T-helper 17 cell (primary cell): ENCODE data around the gene ZCCHC10. TPM values are rescaled to one million over a fixed set of nuclear protein-coding genes. Genes with fewer than 3 reads are reported as not detected.

Experiments
- ATAC-seq: fragments of 150-1000 bp; cut with Tn5 transposase; 2 replicates; pipeline ENCODE4 v1.10.0; 2021; ENCODE audit warnings: mild to moderate bottlenecking, moderate library complexity
- DNase-seq, 3 donors: peaks; one replicate each; pipeline versions ENCODE4 v3.0.0 to v3.0.0-alpha.2; 2020 to 2021
- H3K9me3 ChIP-seq: one replicate; pipeline ENCODE4 v1.7.0; 2013; ENCODE audit warnings: low read length, mild to moderate bottlenecking; ENCODE audit not compliant: control insufficient read depth, poor library complexity, severe bottlenecking
- H3K27ac Mint-ChIP-seq: one replicate; pipeline ENCODE4 v1.8.0; 2022; ENCODE audit warnings: mild to moderate bottlenecking, moderate library complexity, mixed read lengths
- H3K27me3 Mint-ChIP-seq: one replicate; pipeline ENCODE4 v1.8.0; 2022; ENCODE audit warnings: mixed read lengths
- H3K36me3 Mint-ChIP-seq: one replicate; pipeline ENCODE4 v1.8.0; 2022; ENCODE audit warnings: low read depth, mixed read lengths
- H3K4me1 Mint-ChIP-seq: one replicate; pipeline ENCODE4 v1.8.0; 2022; ENCODE audit warnings: mild to moderate bottlenecking, mixed read lengths
- H3K4me3 Mint-ChIP-seq: one replicate; pipeline ENCODE4 v1.8.0; 2022; ENCODE audit warnings: mild to moderate bottlenecking, moderate library complexity, mixed read lengths
- total RNA-seq, 4 donors: library from RNA in 2 of 4; stranded (reverse) in 2 of 4; gene quantifications; one replicate each; pipeline ENCODE4 v1.2.3 and lab custom pipeline; 2022 to 2026

ZCCHC10 gene
- total RNA-seq (10 to 100 TPM; 12.9 to 18.1 TPM), total RNA-seq (lab: John Stamatoyannopoulos, UW) (12.1 to 30.4 reads per million in 2 donors)

DNA sequence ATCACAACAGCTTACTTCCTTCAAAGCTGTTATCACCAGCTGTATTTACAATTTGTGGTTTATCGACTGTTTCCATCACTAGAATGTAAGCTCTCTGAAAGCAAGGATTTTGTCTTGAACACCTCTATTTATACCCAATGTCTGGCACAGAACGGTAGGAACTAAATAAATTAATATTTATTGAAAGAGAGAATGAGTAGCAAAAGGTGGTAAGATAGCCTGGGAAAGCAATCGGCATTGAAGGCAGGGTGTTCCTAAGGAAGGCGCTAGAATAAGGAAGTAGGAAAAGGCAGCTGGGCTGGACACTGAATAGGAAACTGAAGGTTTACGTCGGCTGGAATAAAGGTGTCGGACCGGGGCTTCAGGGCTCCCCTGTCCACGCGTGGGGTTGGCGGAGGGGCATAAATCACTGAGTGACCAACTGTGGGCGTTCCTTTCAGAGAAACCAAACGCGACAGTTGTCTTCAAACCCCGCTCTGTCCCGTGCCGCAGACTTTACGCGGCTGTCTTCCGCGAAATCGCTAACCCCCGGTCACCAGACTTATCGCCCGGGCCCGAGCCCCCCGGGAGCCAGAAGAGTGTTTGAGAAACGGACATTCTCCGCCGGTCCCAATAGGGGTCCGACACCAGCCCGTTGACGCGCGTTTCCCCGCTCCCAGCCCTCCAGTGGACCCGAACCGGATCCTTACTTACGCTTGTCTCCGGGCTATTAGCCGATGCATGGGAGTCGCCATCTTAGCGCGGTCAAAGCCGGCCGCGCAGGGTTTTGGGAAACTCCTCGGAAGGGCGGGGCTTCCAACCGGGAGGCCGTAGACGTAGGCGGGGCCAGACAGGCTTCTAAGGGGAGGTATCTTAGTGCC is at the start of gene ZCCHC10:
ZCCHC10 (minus strand) TSS at position 746 of the 860 bp plus-strand sequence; CDS start at position 734, 12 bp downstream.
- Mint-ChIP-seq H3K4me1 (peaks cover 19% of the 10 kb centered on the region), H3K4me3 (peak within 1 kb of the TSS; percentile 95), H3K27ac (peak within 1 kb of the TSS; percentile 94), H3K36me3 (peaks cover 2% of the 10 kb centered on the region), H3K27me3 (no peaks in the 10 kb centered on the region)
- no peaks in the 10 kb centered on the region for H3K9me3 ChIP-seq
- ATAC-seq = peak; percentile 100
- DNase-seq = peak; percentile 80 to 85 (median 83)

DNA sequence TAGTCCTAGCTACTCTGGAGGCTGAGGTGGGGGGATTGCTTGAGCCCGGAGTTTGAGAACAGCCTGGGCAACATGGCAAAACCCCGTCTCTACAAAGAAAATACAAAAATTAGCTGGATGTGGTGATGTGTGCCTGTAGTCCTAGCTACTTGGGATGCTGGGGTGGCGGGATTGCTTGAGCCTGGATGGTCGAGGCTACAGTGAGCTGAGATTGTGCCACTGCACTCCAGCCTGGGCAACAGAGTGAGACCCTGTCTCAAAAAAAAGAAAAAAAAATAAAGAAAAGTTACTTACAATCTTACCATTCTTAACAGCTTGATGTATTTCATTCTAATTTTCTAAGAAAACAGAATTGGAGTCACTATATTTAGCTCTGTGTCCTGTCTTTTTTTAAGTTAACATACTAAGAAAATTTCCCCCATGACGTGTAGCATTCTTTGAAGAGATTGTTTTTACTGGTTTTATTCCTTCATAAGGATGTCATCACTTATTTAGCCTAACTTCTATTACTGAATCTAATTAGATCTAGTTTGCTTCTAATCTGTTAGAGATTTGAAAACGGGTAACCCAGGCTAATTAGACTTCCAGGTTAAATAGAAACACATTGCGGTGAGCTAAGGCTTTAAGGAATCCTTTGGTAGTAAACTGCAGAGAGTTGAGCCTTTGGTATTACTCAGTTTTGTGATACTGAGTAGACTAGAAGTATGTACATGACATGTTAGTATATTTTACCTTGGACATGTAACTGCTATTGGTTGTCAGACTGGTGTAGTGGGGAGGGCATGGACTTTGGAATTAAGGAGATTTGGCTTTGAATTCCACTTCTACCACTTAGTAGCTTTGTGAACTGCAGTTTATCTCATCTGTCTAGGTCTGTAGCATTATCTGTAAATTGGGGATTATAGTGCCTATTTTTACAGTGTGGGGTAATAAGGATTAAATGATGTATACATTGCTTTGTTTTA is 49.5 kb upstream of the ZCCHC10 start:
- no peak for ATAC-seq
- no peak for DNase-seq
- no peaks in the 10 kb centered on the region for H3K9me3 ChIP-seq
- Mint-ChIP-seq H3K27me3 (no peaks in the 10 kb centered on the region), H3K27ac (no peak overlapping the region), H3K4me1 (peaks cover 17% of the 10 kb centered on the region), H3K36me3 (peaks cover 12% of the 10 kb centered on the region), H3K4me3 (no peak overlapping the region)

GRCh38 chr5:133072021-133072420 is 45.7 kb upstream of the ZCCHC10 start:
- no peaks in the 10 kb centered on the region for H3K27me3 Mint-ChIP-seq
- no peak for DNase-seq
- H3K9me3 ChIP-seq = no peaks in the 10 kb centered on the region
- H3K4me3 Mint-ChIP-seq = no peak overlapping the region
- H3K4me1 Mint-ChIP-seq = peaks cover 15% of the 10 kb centered on the region
- ATAC-seq = no peak
- H3K27ac Mint-ChIP-seq = peak overlapping the region; percentile 37
- peaks cover 24% of the 10 kb centered on the region for H3K36me3 Mint-ChIP-seq

DNA sequence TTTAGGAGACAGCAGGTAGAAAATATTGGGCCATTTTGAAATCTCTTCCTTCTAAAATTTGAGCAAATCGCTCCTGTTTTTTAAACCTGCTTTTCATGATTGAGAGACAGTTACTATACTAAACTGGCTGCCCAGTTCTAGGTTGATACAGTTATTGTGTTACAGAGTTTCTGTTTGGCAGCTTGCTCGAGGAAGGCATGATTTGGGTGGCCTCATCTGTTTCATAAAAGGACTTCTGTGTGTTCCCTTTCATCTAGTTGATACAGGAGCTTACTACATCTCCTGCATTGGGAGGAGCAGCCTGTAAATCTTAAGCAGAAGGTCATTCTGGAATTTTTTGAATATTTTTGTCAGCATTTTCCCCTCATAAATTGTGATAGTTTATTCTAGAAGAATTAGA is 39.7 kb upstream of the ZCCHC10 start:
- ATAC-seq (no peak), DNase-seq (no peak)
- Mint-ChIP-seq H3K36me3 (peaks cover 20% of the 10 kb centered on the region), H3K4me1 (peaks cover 22% of the 10 kb centered on the region), H3K4me3 (no peak overlapping the region), H3K27ac (no peak overlapping the region), H3K27me3 (no peaks in the 10 kb centered on the region)
- no peaks in the 10 kb centered on the region for H3K9me3 ChIP-seq

DNA sequence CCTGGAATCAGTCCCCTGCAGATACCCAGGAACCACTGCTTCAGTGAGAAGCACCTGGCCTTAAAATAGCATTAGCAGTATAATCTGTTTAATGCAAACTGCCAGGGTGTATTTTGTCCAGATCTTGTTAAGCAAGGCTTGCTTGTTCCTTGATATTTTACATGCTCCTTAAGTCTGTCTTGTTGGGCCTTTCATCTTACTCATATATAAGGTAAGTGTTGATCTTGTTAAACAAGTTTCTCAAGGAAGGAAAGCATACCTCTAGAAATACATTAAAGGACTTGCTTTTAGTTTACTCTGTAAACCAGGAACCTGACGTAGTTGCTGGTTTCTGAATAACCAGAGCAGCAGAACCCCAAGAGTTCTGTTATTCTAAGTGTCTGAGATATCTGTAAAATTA is 39.1 kb upstream of the ZCCHC10 start:
- Mint-ChIP-seq H3K27ac (no peak overlapping the region), H3K4me3 (no peak overlapping the region), H3K4me1 (peaks cover 22% of the 10 kb centered on the region), H3K36me3 (peaks cover 17% of the 10 kb centered on the region), H3K27me3 (no peaks in the 10 kb centered on the region)
- DNase-seq (no peak), ATAC-seq (no peak)
- H3K9me3 ChIP-seq = no peaks in the 10 kb centered on the region

GRCh38 chr5:133063965-133064364 is 37.6 kb upstream of the ZCCHC10 start:
- Mint-ChIP-seq H3K36me3 (peaks cover 11% of the 10 kb centered on the region), H3K27me3 (no peaks in the 10 kb centered on the region), H3K27ac (peak overlapping the region; percentile 16), H3K4me3 (no peak overlapping the region), H3K4me1 (peaks cover 25% of the 10 kb centered on the region)
- DNase-seq (no peak), ATAC-seq (no peak)
- no peaks in the 10 kb centered on the region for H3K9me3 ChIP-seq

- no peak for ATAC-seq
- no peak overlapping the region for H3K27ac Mint-ChIP-seq
- H3K4me3 Mint-ChIP-seq = no peak overlapping the region
- no peaks in the 10 kb centered on the region for H3K27me3 Mint-ChIP-seq
- H3K9me3 ChIP-seq = no peaks in the 10 kb centered on the region
- DNase-seq = no peak
- peaks cover 25% of the 10 kb centered on the region for H3K4me1 Mint-ChIP-seq
- H3K36me3 Mint-ChIP-seq = peaks cover 3% of the 10 kb centered on the region
Measured at GRCh38 chr5:133062276-133062675, 35.9 kb upstream of the ZCCHC10 start.

DNA sequence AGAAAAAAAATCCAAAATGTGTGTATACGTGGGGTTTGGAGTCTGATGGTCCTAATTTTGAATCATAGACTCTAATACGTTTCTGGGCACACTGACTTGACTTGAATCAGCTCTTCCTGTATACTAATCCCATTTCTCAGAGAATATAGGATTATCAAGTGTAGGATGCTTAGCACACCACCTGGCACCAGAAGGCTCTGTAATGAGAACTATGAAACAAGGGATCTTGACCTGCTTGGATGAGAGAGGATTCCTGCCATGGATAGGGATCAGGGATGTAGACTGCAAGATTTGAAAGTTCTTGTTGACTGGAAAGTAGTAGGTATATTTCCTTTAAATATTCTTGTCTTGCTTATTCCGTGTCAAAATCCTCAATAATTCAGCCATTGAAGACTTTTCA is 33.3 kb upstream of the ZCCHC10 start:
- Mint-ChIP-seq H3K4me3 (no peak overlapping the region), H3K36me3 (no peaks in the 10 kb centered on the region), H3K27me3 (no peaks in the 10 kb centered on the region), H3K4me1 (peaks cover 36% of the 10 kb centered on the region), H3K27ac (peak overlapping the region; percentile 34)
- no peaks in the 10 kb centered on the region for H3K9me3 ChIP-seq
- no peak for DNase-seq
- no peak for ATAC-seq

DNA sequence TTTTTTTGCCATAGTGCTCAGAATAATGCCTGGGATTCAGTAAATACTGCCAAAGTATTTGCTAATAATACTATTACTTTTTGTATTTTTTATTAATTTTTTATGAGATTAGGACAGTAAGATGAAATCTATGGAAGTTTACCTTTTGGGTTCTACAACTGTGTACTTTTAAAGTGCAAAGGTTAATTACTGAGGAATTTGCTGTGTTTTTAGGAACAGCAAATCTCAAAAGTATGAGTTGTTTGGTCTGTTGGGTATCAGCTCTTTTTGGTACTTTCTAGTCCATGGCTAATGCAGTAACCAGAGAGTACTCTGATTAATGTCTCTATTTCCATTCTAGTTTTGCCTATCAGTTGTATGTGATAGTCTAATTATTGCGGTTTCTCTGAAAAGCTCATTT is 30.5 kb upstream of the ZCCHC10 start:
- Mint-ChIP-seq H3K4me1 (peaks cover 43% of the 10 kb centered on the region), H3K27me3 (no peaks in the 10 kb centered on the region)
- ATAC-seq = no peak

DNA sequence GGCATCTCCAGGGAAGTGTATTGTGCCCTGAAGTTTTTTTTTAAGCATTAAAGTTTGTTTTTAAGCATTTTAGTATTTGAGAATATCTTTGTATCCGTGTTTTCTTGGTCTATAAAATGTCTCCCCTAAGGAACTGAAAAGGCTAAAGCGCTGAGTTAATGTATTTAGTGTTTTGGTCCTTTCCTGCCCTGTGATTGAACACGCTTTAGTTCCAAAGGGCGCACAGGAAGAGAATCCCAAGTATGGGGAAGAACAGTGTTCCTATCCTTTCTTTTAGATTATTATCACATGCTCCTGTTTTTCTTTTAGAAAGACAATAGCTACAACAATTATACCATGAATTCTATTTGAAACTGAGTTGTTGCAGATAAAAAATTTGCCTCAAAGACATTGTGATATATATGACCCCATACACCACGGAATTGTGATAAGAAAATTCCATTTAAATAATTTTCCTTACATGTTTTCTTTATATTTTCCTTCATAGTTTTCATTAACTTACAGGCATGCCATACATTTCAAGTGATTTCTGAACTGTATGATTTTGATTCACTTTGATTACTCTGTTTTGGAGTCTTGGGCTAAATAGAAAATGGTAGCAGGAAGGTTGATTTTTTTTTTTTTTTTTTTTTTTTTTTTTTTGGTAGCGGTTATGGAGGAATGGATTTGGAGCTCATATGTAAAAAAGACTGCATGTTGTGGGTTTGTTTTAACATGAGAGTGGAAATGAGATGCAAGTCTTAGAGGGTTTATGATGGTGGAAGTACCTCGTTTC is 28.5 kb upstream of the ZCCHC10 start:
- no peak for ATAC-seq
- H3K36me3 Mint-ChIP-seq = no peaks in the 10 kb centered on the region
- DNase-seq = no peak
- H3K27ac Mint-ChIP-seq = no peak overlapping the region
- H3K27me3 Mint-ChIP-seq = no peaks in the 10 kb centered on the region
- H3K4me3 Mint-ChIP-seq = no peak overlapping the region
- peaks cover 48% of the 10 kb centered on the region for H3K4me1 Mint-ChIP-seq
- no peaks in the 10 kb centered on the region for H3K9me3 ChIP-seq

More for the DNA sequence above, 30.5 kb upstream of the ZCCHC10 start:
- no peak overlapping the region for H3K27ac Mint-ChIP-seq
- H3K9me3 ChIP-seq = no peaks in the 10 kb centered on the region
- no peak for DNase-seq
- H3K4me3 Mint-ChIP-seq = no peak overlapping the region
- H3K36me3 Mint-ChIP-seq = no peaks in the 10 kb centered on the region

DNA sequence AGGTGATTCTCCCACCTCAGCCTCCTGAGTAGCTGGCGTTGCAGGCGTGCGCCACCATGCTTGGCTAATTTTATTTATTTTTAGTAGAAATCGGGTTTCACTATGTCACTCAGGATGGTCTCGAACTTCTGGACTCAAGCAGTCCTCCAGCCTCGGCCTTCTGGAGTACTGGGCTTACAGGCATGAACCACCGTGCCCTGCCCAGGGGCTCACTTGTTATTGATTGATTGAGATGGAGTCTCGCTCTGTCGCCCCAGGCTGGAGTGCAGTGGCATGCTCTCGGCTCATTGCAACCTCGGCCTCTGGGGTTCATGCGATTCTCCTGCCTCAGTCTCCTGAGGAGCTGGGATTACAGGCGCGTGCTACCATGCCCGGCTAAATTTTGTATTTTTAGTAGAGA is 27.1 kb upstream of the ZCCHC10 start:
- H3K27ac Mint-ChIP-seq = peak overlapping the region; percentile 100
- H3K4me1 Mint-ChIP-seq = peaks cover 45% of the 10 kb centered on the region
- ATAC-seq (no peak), DNase-seq (no peak)
- no peaks in the 10 kb centered on the region for H3K36me3 Mint-ChIP-seq
- H3K9me3 ChIP-seq = no peaks in the 10 kb centered on the region
- no peaks in the 10 kb centered on the region for H3K27me3 Mint-ChIP-seq
- peak overlapping the region; percentile 95 for H3K4me3 Mint-ChIP-seq

GRCh38 chr5:133052317-133053175 is 26.2 kb upstream of the ZCCHC10 start:
- H3K4me3 Mint-ChIP-seq = peak overlapping the region; percentile 95
- H3K27ac Mint-ChIP-seq = peak overlapping the region; percentile 100

More at GRCh38 chr5:133052317-133053175, 26.2 kb upstream of the ZCCHC10 start:
- Mint-ChIP-seq H3K36me3 (no peaks in the 10 kb centered on the region), H3K4me1 (peaks cover 40% of the 10 kb centered on the region), H3K27me3 (no peaks in the 10 kb centered on the region)
- H3K9me3 ChIP-seq = no peaks in the 10 kb centered on the region
- ATAC-seq (no peak), DNase-seq (peak; percentile 7 to 29 (median 12))
